K562 (cell line): ENCODE data around the gene RUNDC3A. TPM values are rescaled to one million over a fixed set of nuclear protein-coding genes. Genes with fewer than 3 reads are reported as not detected.

Experiments used
- ATAC-seq: fragments of 200-7000 bp; cut with Tn5 transposase; 3 replicates; pipeline ENCODE4 v1.9.1; 2020; ENCODE audit warnings: moderate library complexity
- BruUV-seq: library from RNA; stranded (reverse); fragments of 400-500 nt; replicated peaks from 2 replicates; lab custom pipeline; 2021; lab: Mats Ljungman, UMichigan
- CTCF ChIA-PET: fragments of 300-600 bp; formaldehyde crosslinking; extraction: SDS; loops from one replicate; lab custom pipeline; 2021; ENCODE audit warnings: low intra/inter-chr PET ratio; lab: Yijun Ruan, JAX
- POLR2A ChIA-PET: fragments of 300-600, 350-650 bp; sonication (Branson Sonifier 250); formaldehyde crosslinking; extraction: SDS; loops from one replicate; lab custom pipeline; 2021; ENCODE audit warnings: antibody characterized with exemption, inconsistent platforms; lab: Yijun Ruan, JAX
- DNase-seq, 4 experiments: peaks; one replicate each; pipeline versions ENCODE4 v3.0.0 to v3.0.0-alpha.2; 2011 to 2018; ENCODE audit warnings: low spot score in 3 of 4, mixed read lengths in 3 of 4; ENCODE audit errors: extremely low read depth in 1 of 4
- FAIRE-seq: peaks from 2 replicates; lab custom pipeline; 2011; peaks lifted over from hg19 to GRCh38; lab: Jason Lieb, UNC
- H2AFZ ChIP-seq: 2 replicates; pipeline ENCODE4 v1.6.0; 2011; ENCODE audit warnings: low read depth, low read length, control low read depth, inconsistent platforms
- H3K27ac ChIP-seq: fragments of 200-600 bp; 3 replicates; pipeline ENCODE4 v1.8.0; 2011; ENCODE audit warnings: low read depth, mild to moderate bottlenecking, control low read depth, inconsistent platforms, low read length, moderate library complexity, mixed read lengths; ENCODE audit errors: extremely low read depth
- H3K27me3 ChIP-seq, 2 experiments: fragments of 300-600 bp in 1 of 2; 2 replicates in 1 of 2; 3 replicates in 1 of 2; pipeline versions ENCODE4 v1.6.0 to v1.8.0; 2011; ENCODE audit warnings: inconsistent platforms in 2 of 2, low read length in 2 of 2, mild to moderate bottlenecking in 1 of 2, mixed read lengths in 1 of 2, moderate library complexity in 1 of 2; ENCODE audit not compliant: control insufficient read depth in 2 of 2, insufficient read depth in 2 of 2
- H3K36me3 ChIP-seq: fragments of 300-600 bp; 3 replicates; pipeline ENCODE4 v1.8.0; 2011; ENCODE audit warnings: mild to moderate bottlenecking, low read length, inconsistent platforms; ENCODE audit not compliant: control insufficient read depth, insufficient read depth
- H3K4me1 ChIP-seq, 2 experiments: fragments of 200-600 bp in 1 of 2; replicated peaks in 1 of 2; 2 replicates in 1 of 2; 3 replicates in 1 of 2; pipeline versions ENCODE4 v1.5.1 to v1.8.0; 2011; ENCODE audit warnings: inconsistent platforms in 2 of 2, low read length in 2 of 2, mild to moderate bottlenecking in 1 of 2, mixed read lengths in 1 of 2, moderate library complexity in 1 of 2; ENCODE audit not compliant: control insufficient read depth in 2 of 2, insufficient read depth in 2 of 2
- H3K4me2 ChIP-seq: 2 replicates; pipeline ENCODE4 v1.6.1; 2011; ENCODE audit warnings: low read length, control low read depth, inconsistent platforms, mixed read lengths; ENCODE audit not compliant: insufficient read depth
- H3K4me3 ChIP-seq: fragments of 200-600 bp; sonication (generic), shearing (Covaris generic); 2 replicates; pipeline ENCODE4 v1.5.1; 2016; ENCODE audit warnings: control low read depth, inconsistent platforms
- H3K79me2 ChIP-seq: fragments of 200-600 bp; 3 replicates; pipeline ENCODE4 v1.8.0; 2011; ENCODE audit warnings: low read length, inconsistent platforms; ENCODE audit not compliant: control insufficient read depth, insufficient read depth
- H3K9ac ChIP-seq, 2 experiments: 2 replicates each; pipeline versions ENCODE4 v1.6.0 to v1.6.1; 2011; ENCODE audit warnings: low read depth in 2 of 2, low read length in 2 of 2, control low read depth in 1 of 2, inconsistent platforms in 1 of 2, mild to moderate bottlenecking in 1 of 2, mixed read lengths in 1 of 2; ENCODE audit not compliant: insufficient read depth in 1 of 2
- H3K9me1 ChIP-seq: one replicate; pipeline ENCODE4 v1.6.0; 2011; ENCODE audit warnings: inconsistent platforms, mild to moderate bottlenecking, low read length, moderate library complexity; ENCODE audit not compliant: control insufficient read depth, insufficient read depth
- H3K9me3 ChIP-seq: replicated peaks from 2 replicates; pipeline ENCODE4 v1.5.1; 2011; ENCODE audit warnings: low read depth, low read length, inconsistent platforms; ENCODE audit not compliant: control insufficient read depth, insufficient read depth
- H4K20me1 ChIP-seq: replicated peaks from 2 replicates; pipeline ENCODE4 v1.6.1; 2011; ENCODE audit warnings: low read length, inconsistent platforms, mixed read lengths; ENCODE audit not compliant: control insufficient read depth, insufficient read depth
- CTCF ChIP-seq, 3 experiments: IDR thresholded peaks in 2 of 3; conservative IDR thresholded peaks in 1 of 3; 2 replicates each; pipeline ENCODE4 v1.5.1; 2011 to 2012; ENCODE audit warnings: low read length in 3 of 3, mild to moderate bottlenecking in 3 of 3, control low read depth in 2 of 3, improper control_type of control experiment in 1 of 3, inconsistent platforms in 1 of 3, low read depth in 1 of 3, mixed read lengths in 1 of 3, moderate library complexity in 1 of 3; ENCODE audit not compliant: insufficient read depth in 2 of 3
- DPF2 ChIP-seq: fragments of 450-650 bp; IDR thresholded peaks from 2 replicates; pipeline ENCODE4 v1.6.1; 2016
- GMEB1 ChIP-seq: fragments of 250-450 bp; sonication (Bioruptor Pico); IDR thresholded peaks from 2 replicates; pipeline ENCODE4 v1.4.0; 2020; ENCODE audit warnings: mild to moderate bottlenecking
- HMGXB4 ChIP-seq: sonication (generic); formaldehyde crosslinking; IDR thresholded peaks from 2 replicates; pipeline ENCODE4 v1.8.1; 2023; ENCODE audit warnings: mild to moderate bottlenecking, missing genetic modification reagents
- KDM2B ChIP-seq: fragments of 250-450 bp; sonication (Bioruptor Pico); IDR thresholded peaks from 2 replicates; pipeline ENCODE4 v1.8.0; 2021; ENCODE audit warnings: mild to moderate bottlenecking, moderate library complexity
- KDM4B ChIP-seq, 2 experiments: fragments of 450-650 bp in 1 of 2; sonication (generic) in 1 of 2; IDR thresholded peaks; 2 replicates each; pipeline ENCODE4 v1.6.1; 2016 to 2017; ENCODE audit warnings: borderline replicate concordance in 2 of 2, antibody characterized with exemption in 1 of 2, low read depth in 1 of 2, mild to moderate bottlenecking in 1 of 2
- MCM3 ChIP-seq: fragments of 450-650 bp; IDR thresholded peaks from 2 replicates; pipeline ENCODE4 v1.6.1; 2016
- NKRF ChIP-seq: fragments of 450-650 bp; IDR thresholded peaks from 2 replicates; pipeline ENCODE4 v1.6.1; 2016; ENCODE audit warnings: borderline replicate concordance
- NONO ChIP-seq, 2 experiments: fragments of 200-400 bp in 1 of 2; fragments of 450-650 bp in 1 of 2; formaldehyde crosslinking in 1 of 2; IDR thresholded peaks; 2 replicates each; pipeline ENCODE4 v1.6.1; 2017; ENCODE audit warnings: low read depth in 2 of 2, mild to moderate bottlenecking in 2 of 2, moderate library complexity in 2 of 2, low read length in 1 of 2
- TAL1 ChIP-seq: fragments of 450-650 bp; IDR thresholded peaks from 2 replicates; pipeline ENCODE4 v1.6.1; 2016; ENCODE audit warnings: mild to moderate bottlenecking
- TCF3 ChIP-seq: sonication (generic); formaldehyde crosslinking; IDR thresholded peaks from 2 replicates; pipeline ENCODE4 v1.4.0; 2020; ENCODE audit warnings: mild to moderate bottlenecking, missing genetic modification reagents
- WGBS: fragments of 100-300 bp; shearing (Covaris generic); methylation state at CpG from one replicate; pipeline ENCODE4 v1.1.6; 2016; ENCODE audit warnings: low coverage, mixed read lengths; ENCODE audit not compliant: insufficient coverage; ENCODE audit errors: missing lambda C conversion rate; 5-methylcytosine and 5-hydroxymethylcytosine counted together
- in situ Hi-C: fragments of 300-500 bp; cut with MboI; formaldehyde crosslinking; loops from 4 replicates; pipeline ENCODE4 v1.15.0; 2018; ENCODE audit warnings: inconsistent platforms, mixed read lengths
- intact Hi-C: fragments of 100-400 bp; cut with micrococcal nuclease; formaldehyde crosslinking; loops from 2 replicates; pipeline ENCODE4 v1.14.2; 2022
- polyA plus RNA-seq, 8 experiments: library from polyadenylated mRNA; depleted of rRNA in 4 of 8; stranded (reverse) in 5 of 8; unstranded in 3 of 8; fragments of >200 nt; fragmentation: Nextera tagmentation in 2 of 8; fragmentation: Illumina TruSeq in 1 of 8; extraction: Ambion mirVana in 2 of 8; extraction: Trizol in 1 of 8; gene quantifications; 2 replicates each; pipeline versions ENCODE4 v1.2.1 to v1.2.3, GENCODE V29; 2011 to 2014; ENCODE audit warnings: inconsistent platforms in 1 of 8, missing spikeins in 1 of 8
- total RNA-seq, 7 experiments: library from RNA; depleted of rRNA in 6 of 7; stranded (reverse); fragments of >200 nt in 6 of 7; fragmentation: Illumina TruSeq in 2 of 7; extraction: Trizol in 2 of 7; gene quantifications; 2 replicates each; pipeline versions ENCODE4 v1.2.1 to v1.2.3, GENCODE V29; 2011 to 2021; ENCODE audit warnings: low replicate concordance in 1 of 7
- TF ChIP-seq, protein P1 (sequence below): fragments of 250-450 bp; sonication (Bioruptor Pico); IDR thresholded peaks from 2 replicates; pipeline ENCODE4 v1.8.0; 2021; ENCODE audit warnings: moderate library complexity, mild to moderate bottlenecking, inconsistent platforms
- TF ChIP-seq, protein P2 (sequence below): IDR thresholded peaks from 2 replicates; pipeline ENCODE4 v1.6.1; 2016; ENCODE audit warnings: missing genetic modification characterization, missing compliant biosample characterization

RUNDC3A gene
- total and polyA plus RNA-seq, 9 of the 15 experiments (the other 6 are each of a cell fraction or from before 2014, with no cell fraction given), result not detected

- H3K27me3 ChIP-seq, result peaks cover 3 to 5% of the 10 kb centered on the region in 2 experiments; a peak in 2 of 5 replicates
- no peak overlapping the region for H3K4me3 ChIP-seq
- H3K4me2 ChIP-seq, result no peak overlapping the region; the same call in 1 of the 2 replicates
- no peaks in the 10 kb centered on the region for H3K36me3 ChIP-seq
- peaks cover 20% of the 10 kb centered on the region; the same call in 1 of the 2 replicates for H4K20me1 ChIP-seq
- peak; percentile 76 for ATAC-seq
- peak in 2 of 4 experiments; percentile 53 to 66 for DNase-seq
- no peaks in the 10 kb centered on the region for H3K9me1 ChIP-seq
- H3K4me1 ChIP-seq, result peaks cover 11 to 44% of the 10 kb centered on the region in 2 experiments; a peak in 4 of 5 replicates
- no peak overlapping the region for H2AFZ ChIP-seq
- H3K79me2 ChIP-seq, result no peaks in the 10 kb centered on the region
- H3K9me3 ChIP-seq, result no peaks in the 10 kb centered on the region
- no peak for FAIRE-seq
- 25% methylated on average over 6 of the region's 6 CpGs for WGBS
- POLR2A ChIA-PET, result interaction anchor here (0.6 to 1.4 kb wide), 3 partner anchors 15 to 43 kb away, joined by 3 read pairs; no protein-coding TSS in a partner anchor
- intact Hi-C loops, result no loop called here
- BruUV-seq, result no TSS peak
- in situ Hi-C loops, result no loop called here
- H3K27ac ChIP-seq, result no peak overlapping the region
- CTCF ChIA-PET, result interaction anchor here (0.6 kb wide), 1 partner anchor 42 kb away, joined by 3 read pairs; no protein-coding TSS in a partner anchor
- H3K9ac ChIP-seq, result peak overlapping the region in 1 of 2 experiments; percentile 2; a peak in 1 of 4 replicates
- TF ChIP-seq NONO (IDR thresholded peaks at IDR 0.05; ENCODE audit: low read depth in 2 of 2, low read length in 1 of 2) (no peak), MCM3 (no peak), KDM4B (IDR thresholded peaks at IDR 0.05; ENCODE audit: borderline replicate concordance in 2 of 2, low read depth in 1 of 2) (no peak), TCF3 (CRISPR knock-in tag) (peak; percentile 54), HMGXB4 (CRISPR knock-in tag) (no peak), GMEB1 (CRISPR knock-in tag) (no peak), CTCF (IDR thresholded peaks at IDR 0.05 in 2 of 3, conservative IDR thresholded peaks at IDR 0.05 in 1 of 3; ENCODE audit: insufficient read depth in 2 of 3, low read depth in 1 of 3, low read length in 3 of 3) (no peak), KDM2B (no peak), TAL1 (peak; percentile 23; the same call in 1 of the 2 replicates), NKRF (no peak), DPF2 (no peak)
- TF ChIP-seq, protein P1, sequence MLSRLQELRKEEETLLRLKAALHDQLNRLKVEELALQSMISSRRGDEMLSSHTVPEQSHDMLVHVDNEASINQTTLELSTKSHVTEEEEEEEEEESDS (CRISPR knock-in tag), result no peak
- TF ChIP-seq, protein P2, sequence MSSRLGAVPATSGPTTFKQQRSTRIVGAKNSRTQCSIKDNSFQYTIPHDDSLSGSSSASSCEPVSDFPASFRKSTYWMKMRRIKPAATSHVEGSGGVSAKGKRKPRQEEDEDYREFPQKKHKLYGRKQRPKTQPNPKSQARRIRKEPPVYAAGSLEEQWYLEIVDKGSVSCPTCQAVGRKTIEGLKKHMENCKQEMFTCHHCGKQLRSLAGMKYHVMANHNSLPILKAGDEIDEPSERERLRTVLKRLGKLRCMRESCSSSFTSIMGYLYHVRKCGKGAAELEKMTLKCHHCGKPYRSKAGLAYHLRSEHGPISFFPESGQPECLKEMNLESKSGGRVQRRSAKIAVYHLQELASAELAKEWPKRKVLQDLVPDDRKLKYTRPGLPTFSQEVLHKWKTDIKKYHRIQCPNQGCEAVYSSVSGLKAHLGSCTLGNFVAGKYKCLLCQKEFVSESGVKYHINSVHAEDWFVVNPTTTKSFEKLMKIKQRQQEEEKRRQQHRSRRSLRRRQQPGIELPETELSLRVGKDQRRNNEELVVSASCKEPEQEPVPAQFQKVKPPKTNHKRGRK (tag), result no peak
Measured at GRCh38 chr17:44260296-44260695, 48.1 kb upstream of the RUNDC3A start.
